HG03280 (cell line): ENCODE measurements around the gene NPTX1.
A peak's percentile ranks its signal among the peaks of the same experiment; 100 is the strongest.

ENCODE experiments used
- ATAC-seq: cut with Tn5 transposase; IDR thresholded peaks from one replicate; pipeline ENCODE4 v1.9.1; 2021; ENCODE audit warnings: mild to moderate bottlenecking, moderate library complexity; ENCODE audit not compliant: unreplicated experiment

Gene NPTX1

DNA sequence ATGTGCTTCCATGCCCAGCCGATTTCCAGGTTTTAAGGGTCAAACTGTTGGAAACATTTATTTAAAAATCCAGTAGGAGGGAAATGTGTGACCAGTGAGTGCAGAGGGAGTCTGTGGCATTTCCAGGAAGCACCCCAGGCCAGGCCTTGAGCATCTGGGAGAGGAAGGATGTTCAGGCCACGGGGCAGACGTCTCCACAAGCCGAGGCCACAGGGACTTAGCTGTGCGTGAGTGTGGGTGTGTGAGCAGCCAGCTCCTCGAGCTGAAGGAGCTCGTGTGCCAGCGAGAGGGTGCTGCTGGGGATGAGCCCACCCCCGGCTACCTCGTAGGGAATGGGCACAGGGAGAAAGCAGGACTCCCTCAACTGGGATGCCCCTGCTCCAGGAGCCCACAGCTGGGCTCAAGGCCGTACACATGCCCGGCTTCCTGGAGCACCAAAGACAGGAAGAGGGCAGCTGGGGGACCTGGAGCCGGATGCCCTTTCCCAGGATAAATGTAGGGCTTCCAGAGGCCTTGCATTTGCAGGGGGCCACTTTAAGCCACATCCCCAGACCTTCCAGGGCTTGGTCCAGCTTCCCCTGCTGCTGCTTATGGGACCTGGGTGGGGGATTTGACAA is 12.5 kb downstream of the NPTX1 start:
- no peak for ATAC-seq

DNA sequence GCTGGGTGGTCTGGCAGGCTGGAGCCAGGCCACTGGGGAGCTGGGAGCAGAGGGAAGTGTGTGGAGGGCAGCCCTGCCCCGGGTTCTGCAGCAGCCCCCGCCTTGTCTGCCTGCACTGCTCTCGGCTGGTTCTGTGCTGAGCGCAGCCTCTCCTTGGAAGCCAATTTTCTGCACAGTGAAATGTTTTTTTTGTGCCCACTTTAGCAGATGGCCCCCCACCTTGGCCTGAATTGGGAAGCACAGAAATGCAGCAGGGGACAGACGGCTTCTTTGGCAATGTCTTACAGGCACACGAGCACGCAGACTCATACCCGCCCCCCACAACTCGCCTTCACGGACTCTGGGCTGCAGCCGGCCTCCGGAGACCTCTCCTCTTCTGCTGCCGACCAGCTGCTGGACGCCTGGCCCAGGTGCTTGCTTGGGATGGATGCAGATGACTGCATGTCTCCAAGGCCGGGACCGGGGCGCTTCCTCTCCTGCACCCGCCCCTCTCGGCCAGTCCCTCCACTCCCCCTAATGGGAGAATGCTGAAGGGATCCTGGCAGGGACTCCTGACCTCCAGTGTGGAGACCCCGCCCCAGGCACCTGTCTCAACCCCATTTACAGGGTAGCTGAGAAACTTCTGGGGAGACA is 14.8 kb downstream of the NPTX1 start:
- ATAC-seq = no peak

GRCh38 chr17:80460429-80460834 is 16.0 kb downstream of the NPTX1 start:
- no peak for ATAC-seq

DNA sequence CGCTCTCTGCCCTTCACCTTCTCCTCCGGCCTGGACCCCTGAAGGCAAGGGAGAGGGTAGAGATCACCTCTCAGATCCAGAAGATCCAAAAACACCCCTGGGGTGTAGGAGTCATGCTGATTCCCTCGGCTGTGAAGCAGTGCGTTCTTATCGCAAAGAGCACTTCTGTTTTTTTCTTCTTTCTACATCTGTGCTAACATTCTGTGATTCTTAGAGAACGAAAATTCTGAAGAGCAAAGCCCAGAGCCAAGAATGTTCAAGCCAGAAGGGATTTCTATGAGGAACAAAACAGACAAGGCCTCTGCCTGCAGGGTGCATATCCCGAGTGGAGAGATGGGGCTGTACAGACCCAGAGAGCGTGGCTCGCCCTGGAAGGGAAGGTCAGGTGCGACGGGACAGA is 17.2 kb downstream of the NPTX1 start:
- no peak for ATAC-seq

GRCh38 chr17:80458016-80458415 is 18.4 kb downstream of the NPTX1 start:
- ATAC-seq = no peak

- no peak for ATAC-seq
These were observed 19.1 kb downstream of the NPTX1 start for GRCh38 chr17:80457236-80457856.

GRCh38 chr17:80456465-80457235 is 19.8 kb downstream of the NPTX1 start:
- no peak for ATAC-seq

DNA sequence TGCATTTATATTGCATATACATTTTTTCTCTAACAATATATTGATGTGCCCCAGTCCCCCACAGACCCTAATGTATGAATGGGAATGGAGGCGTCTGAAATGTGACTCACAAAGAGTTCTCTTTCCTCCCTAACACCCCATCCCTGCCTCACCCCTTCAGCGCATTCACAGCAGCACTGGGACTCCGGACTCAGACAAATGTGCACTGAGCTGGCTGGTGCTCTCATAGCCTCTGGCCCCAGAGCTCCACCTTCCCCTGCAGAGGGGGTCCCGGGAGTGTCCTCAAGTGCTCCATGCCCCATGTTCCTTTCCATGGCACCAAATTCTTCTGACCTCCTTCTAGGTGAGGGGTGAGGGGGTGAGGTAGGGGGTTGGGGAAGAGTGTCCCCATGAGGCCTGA is 20.6 kb downstream of the NPTX1 start:
- ATAC-seq = no peak

GRCh38 chr17:80455336-80455710 is 21.1 kb downstream of the NPTX1 start:
- no peak for ATAC-seq

- ATAC-seq = peak; percentile 88
These were observed 21.7 kb downstream of the NPTX1 start for GRCh38 chr17:80454557-80455335.

DNA sequence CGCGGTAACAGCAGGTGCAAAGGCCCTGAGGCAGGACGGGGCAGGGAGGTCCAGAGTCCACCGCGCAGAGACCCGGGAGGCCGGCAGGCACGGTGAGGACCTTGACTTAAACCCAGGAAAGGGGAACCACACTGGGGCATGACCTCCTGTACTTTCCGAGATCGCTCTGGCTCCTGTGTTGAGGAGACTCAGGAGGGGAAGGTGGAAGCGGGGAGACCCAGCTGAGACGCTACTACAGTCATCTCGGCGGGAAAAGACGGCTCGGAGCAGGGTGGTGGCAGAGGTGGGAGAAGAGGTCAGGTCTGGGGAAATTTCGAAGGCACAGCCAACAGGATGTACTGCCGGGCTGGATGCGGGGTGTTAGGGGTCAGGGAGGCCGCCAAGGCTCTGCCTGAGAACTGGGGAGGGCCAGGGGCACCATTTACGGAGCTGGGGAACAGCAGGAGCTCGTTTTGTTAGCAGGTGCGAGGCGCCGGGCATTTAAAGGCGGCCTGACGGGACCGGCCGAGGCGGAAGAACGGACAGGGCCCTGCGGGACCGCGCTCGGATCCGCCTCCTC is 22.3 kb downstream of the NPTX1 start:
- peak; percentile 1 for ATAC-seq

DNA sequence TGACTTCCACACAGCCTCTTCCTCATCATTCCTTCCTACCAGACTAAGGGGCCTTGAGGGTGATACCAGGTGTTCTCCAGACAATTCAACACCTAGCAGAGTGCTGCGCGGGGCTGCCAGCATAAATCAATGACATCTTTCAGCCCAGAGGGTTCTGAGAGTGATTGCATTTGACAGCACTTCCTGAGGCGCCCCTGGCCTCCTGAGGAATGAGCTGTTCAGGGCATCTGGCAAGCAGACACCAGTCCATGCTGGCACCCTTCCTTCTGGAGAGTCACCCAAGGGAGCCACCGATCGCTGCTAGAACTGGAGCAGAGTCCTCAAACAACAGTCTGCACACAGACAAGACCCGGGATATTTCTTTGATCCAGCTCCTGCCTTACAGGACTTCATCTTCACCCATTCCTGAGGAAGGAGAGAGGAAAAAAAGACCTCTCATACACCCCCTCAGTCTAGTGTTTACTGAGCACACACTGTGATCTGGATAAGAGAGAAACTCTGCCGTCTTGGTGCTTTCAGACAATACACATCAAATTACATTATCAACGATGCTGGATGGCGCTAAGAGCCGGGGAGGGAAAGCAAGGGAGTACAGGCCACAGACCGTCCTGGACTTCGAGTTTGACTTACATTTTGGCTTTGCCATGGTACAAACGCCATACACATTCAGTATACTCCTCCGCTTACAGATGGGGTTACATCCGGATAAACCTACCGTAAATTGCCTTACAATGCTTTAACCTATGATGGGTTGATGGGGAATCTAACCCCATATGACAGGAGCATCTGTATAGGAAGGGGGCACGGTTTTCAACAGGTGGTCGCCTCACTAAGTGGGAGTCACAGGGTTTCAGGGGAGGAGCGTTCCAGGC is 23.0 kb downstream of the NPTX1 start:
- no peak for ATAC-seq

GRCh38 chr17:80452173-80452915 is 24.1 kb downstream of the NPTX1 start:
- ATAC-seq = no peak

- ATAC-seq = no peak
These were observed 25.2 kb downstream of the NPTX1 start for GRCh38 chr17:80451104-80451775.

GRCh38 chr17:80449930-80450576 is 26.4 kb downstream of the NPTX1 start:
- ATAC-seq = no peak

GRCh38 chr17:80449194-80449929 is 27.0 kb downstream of the NPTX1 start:
- no peak for ATAC-seq

GRCh38 chr17:80447790-80448189 is 28.6 kb downstream of the NPTX1 start:
- no peak for ATAC-seq
